ENCODE measurements around the gene SH3RF2.

The SH3RF2 gene

DNA sequence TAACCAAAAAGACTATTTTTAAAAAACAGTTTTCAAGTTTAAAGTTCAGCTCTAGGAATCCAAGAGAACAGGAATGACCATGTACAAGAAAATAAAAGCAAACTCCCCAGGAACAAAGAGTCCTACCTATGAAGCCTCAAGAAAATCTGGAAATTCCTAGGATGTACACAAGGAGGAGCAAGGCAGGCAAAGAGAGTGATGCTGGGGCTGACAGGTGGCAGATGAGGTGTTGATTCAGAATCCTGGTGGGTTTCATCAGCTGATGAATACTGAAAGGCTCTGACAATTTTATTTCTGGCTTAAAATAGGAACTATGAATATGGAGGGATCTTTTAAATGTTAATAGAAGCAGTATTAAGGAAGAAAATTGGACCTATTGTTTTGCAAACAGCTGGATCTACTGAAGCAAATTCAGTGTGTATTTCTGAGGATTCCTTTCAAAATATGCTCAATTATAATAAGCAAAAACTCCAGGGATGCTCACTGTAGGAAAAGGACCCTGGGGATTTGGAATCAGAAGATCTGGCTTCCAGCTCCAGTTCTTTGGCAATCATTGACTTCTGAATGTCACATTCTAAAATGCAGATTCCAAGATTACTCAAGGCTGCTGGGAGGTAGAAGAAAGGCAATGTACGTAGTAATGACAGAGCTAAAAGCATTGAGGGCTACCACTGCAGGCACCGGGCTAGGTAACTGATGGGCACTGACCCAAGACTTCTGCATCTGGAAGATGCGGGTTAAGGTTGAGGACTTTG, 28.0 kb upstream of the SH3RF2 start:
- H3K9me3 ChIP-seq = no peaks in the 10 kb centered on the region
- no peaks in the 10 kb centered on the region for H3K4me1 ChIP-seq
- intact Hi-C loops (cut with DNase I; ENCODE audit: low total_unique reads) = no loop called here
- TF ChIP-seq, protein P1, sequence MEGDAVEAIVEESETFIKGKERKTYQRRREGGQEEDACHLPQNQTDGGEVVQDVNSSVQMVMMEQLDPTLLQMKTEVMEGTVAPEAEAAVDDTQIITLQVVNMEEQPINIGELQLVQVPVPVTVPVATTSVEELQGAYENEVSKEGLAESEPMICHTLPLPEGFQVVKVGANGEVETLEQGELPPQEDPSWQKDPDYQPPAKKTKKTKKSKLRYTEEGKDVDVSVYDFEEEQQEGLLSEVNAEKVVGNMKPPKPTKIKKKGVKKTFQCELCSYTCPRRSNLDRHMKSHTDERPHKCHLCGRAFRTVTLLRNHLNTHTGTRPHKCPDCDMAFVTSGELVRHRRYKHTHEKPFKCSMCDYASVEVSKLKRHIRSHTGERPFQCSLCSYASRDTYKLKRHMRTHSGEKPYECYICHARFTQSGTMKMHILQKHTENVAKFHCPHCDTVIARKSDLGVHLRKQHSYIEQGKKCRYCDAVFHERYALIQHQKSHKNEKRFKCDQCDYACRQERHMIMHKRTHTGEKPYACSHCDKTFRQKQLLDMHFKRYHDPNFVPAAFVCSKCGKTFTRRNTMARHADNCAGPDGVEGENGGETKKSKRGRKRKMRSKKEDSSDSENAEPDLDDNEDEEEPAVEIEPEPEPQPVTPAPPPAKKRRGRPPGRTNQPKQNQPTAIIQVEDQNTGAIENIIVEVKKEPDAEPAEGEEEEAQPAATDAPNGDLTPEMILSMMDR (IDR thresholded peaks at IDR 0.05) = peak; percentile 14 to 20
- DNase-seq = no peak
- no peaks in the 10 kb centered on the region for H3K27me3 ChIP-seq
- H3K27ac ChIP-seq = no peak overlapping the region
- H3K36me3 ChIP-seq = no peaks in the 10 kb centered on the region
- no peak overlapping the region for H3K4me3 ChIP-seq

DNA sequence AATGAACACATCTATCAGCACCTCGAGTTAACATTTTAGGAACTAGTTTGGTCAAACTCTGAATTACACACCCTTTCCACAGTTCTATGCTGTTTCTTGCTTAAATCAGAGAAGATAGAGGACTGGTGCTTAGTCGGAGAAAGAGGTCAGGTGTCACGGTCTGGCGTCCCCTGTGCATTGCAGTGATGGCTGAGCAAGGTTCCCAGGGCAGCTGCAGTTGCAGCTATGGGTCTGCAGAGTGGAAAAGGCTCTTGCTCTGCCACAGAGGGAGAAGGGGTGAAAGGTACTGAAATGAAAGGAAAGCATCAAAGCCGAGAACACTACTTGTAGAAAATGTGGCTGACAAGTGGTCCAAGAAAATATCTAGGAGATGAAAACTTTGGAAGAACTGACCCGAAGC, 25.2 kb upstream of the SH3RF2 start:
- Histone ChIP-seq H3K36me3 (no peaks in the 10 kb centered on the region), H3K4me3 (no peak overlapping the region), H3K9me3 (no peaks in the 10 kb centered on the region), H3K27me3 (no peaks in the 10 kb centered on the region), H3K27ac (no peak overlapping the region), H3K4me1 (no peaks in the 10 kb centered on the region)
- TF ChIP-seq, protein P1 (IDR thresholded peaks at IDR 0.05) = no peak
- intact Hi-C loops (cut with DNase I; ENCODE audit: low total_unique reads) = no loop called here
- DNase-seq = no peak

DNA sequence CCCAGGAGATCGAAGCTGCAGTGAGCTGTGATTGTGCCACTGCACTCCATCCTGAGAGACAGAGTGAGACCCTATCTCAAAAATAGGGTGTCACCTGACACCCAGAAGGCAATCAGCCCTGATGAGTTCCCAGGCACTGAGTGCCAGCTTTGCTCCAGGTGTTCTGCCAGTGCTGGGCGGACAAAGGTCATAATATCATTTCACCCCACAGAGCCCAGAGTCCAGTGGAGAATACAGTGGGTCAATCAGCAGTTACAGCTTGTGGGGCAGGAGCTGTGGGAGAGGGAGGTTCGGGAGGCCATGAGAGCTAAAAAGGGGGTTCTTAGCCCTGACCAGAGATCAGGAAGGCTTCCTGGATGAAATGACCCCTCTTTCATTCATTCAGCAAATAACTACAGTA, 24.4 kb upstream of the SH3RF2 start:
- Histone ChIP-seq H3K4me3 (no peak overlapping the region), H3K9me3 (no peaks in the 10 kb centered on the region), H3K27me3 (no peaks in the 10 kb centered on the region), H3K36me3 (no peaks in the 10 kb centered on the region), H3K27ac (no peak overlapping the region), H3K4me1 (peaks cover 0 to under 1% (median 0%) of the 10 kb centered on the region in 4 donors)
- TF ChIP-seq, protein P1 (IDR thresholded peaks at IDR 0.05) = no peak
- DNase-seq = no peak
- intact Hi-C loops (cut with DNase I; ENCODE audit: low total_unique reads) = no loop called here

DNA sequence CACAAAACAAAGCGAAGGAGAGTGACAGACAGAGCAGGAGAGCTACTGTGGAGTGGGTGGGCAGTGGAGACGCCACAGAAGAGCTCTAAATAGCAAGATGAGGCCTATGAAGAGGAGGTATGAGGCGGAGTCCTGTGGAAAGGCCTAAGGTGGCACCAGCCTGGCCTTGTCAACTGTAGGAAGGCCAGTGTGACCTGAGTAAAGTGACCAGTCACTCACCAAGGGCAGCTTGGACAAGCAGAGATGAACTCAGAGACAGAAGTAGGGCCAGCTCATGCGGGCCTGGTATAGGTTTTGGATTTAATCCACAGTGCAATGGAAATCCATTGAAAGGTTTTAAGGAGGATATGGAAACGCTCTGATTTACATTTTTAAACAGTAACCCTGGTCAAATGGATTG, 23.8 kb upstream of the SH3RF2 start:
- Histone ChIP-seq H3K9me3 (no peaks in the 10 kb centered on the region), H3K4me1 (peaks cover 0 to 7% (median 0%) of the 10 kb centered on the region in 4 donors), H3K4me3 (no peak overlapping the region), H3K27me3 (no peaks in the 10 kb centered on the region), H3K27ac (no peak overlapping the region), H3K36me3 (no peaks in the 10 kb centered on the region)
- intact Hi-C loops (cut with DNase I; ENCODE audit: low total_unique reads) = no loop called here
- TF ChIP-seq, protein P1 (IDR thresholded peaks at IDR 0.05) = no peak
- DNase-seq = no peak

DNA sequence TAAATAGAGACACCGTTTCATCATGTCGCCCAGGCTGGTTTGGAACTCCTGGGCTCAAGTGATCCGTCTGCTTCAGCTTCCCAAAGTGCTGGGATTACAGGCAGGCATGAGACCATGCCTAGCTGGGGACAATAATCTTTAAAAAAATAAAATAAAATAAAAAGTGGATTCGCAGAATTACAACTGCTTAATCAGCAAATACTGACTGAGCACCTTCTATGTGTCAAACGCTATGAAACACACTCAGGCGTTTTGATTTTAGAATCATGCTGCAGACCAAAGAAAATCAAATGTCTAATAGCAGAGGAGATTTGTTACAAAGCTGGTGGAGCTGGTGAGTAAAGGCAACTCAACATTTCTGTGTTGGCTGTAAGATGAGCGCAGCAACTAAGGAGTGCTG, 22.7 kb upstream of the SH3RF2 start:
- TF ChIP-seq, protein P1 (IDR thresholded peaks at IDR 0.05) = no peak
- H3K4me3 ChIP-seq = no peak overlapping the region
- peaks cover 0 to 8% (median 0%) of the 10 kb centered on the region in 4 donors for H3K4me1 ChIP-seq
- H3K36me3 ChIP-seq = no peaks in the 10 kb centered on the region
- no peaks in the 10 kb centered on the region for H3K27me3 ChIP-seq
- intact Hi-C loops (cut with DNase I; ENCODE audit: low total_unique reads) = no loop called here
- no peak for DNase-seq
- H3K27ac ChIP-seq = no peak overlapping the region
- H3K9me3 ChIP-seq = no peaks in the 10 kb centered on the region
